ENCODE data around the gene ALOX5.
A peak's percentile ranks its signal among the peaks of the same experiment; 100 is the strongest.
"Not testable (repeated sequence)": the region's sequence is repeated elsewhere in the genome, so short reads cannot be mapped to it uniquely, and the experiment has no call there.

The ALOX5 gene

GRCh38 chr10:45407542-45407941 is 33.5 kb downstream of the ALOX5 start:
- DNase-seq, result no peak

- DNase-seq, result no peak
Observed at GRCh38 chr10:45408421-45409319, 34.7 kb downstream of the ALOX5 start.

GRCh38 chr10:45409347-45409746 is 35.3 kb downstream of the ALOX5 start:
- not testable (repeated sequence) for DNase-seq

GRCh38 chr10:45409782-45410181 is 35.8 kb downstream of the ALOX5 start:
- no peak for DNase-seq

- DNase-seq, result no peak
Observed at GRCh38 chr10:45410489-45410806, 36.4 kb downstream of the ALOX5 start.

GRCh38 chr10:45410807-45411606 is 37.0 kb downstream of the ALOX5 start:
- peak in 1 of 5 donors; percentile 43 for DNase-seq

GRCh38 chr10:45411607-45411940 is 37.6 kb downstream of the ALOX5 start:
- no peak for DNase-seq

- not testable (repeated sequence) for DNase-seq
Observed at GRCh38 chr10:45415062-45415461, 41.0 kb downstream of the ALOX5 start.

GRCh38 chr10:45416603-45417002 is 42.6 kb downstream of the ALOX5 start:
- DNase-seq, result no peak

- DNase-seq, result peak in 1 of 5 donors; percentile 39
Observed at GRCh38 chr10:45417746-45418145, 43.7 kb downstream of the ALOX5 start.

- DNase-seq, result no peak
Observed at GRCh38 chr10:45418417-45418848, 44.4 kb downstream of the ALOX5 start.

- peak in 3 of 5 donors; percentile 32 to 81 (median 32) for DNase-seq
Observed at GRCh38 chr10:45418849-45419675, 45.0 kb downstream of the ALOX5 start.

GRCh38 chr10:45419676-45420025 is 45.6 kb downstream of the ALOX5 start:
- no peak for DNase-seq

- peak in 4 of 5 donors; percentile 21 to 86 (median 38) for DNase-seq
Observed at GRCh38 chr10:45420453-45421192, 46.6 kb downstream of the ALOX5 start.

GRCh38 chr10:45421221-45422097 is 47.4 kb downstream of the ALOX5 start:
- DNase-seq, result peak in 1 of 5 donors; percentile 83

- peak in 1 of 5 donors; percentile 33 for DNase-seq
Observed at GRCh38 chr10:45422207-45422865, 48.3 kb downstream of the ALOX5 start.

GRCh38 chr10:45422866-45423659 is 49.0 kb downstream of the ALOX5 start:
- no peak for DNase-seq

- no peak for DNase-seq
Observed at GRCh38 chr10:45423976-45424499, 50.0 kb downstream of the ALOX5 start.

GRCh38 chr10:45424668-45425404 is 50.8 kb downstream of the ALOX5 start:
- no peak for DNase-seq
